Fibroblast of lung (primary cell): Measurements from ENCODE around the gene ELF3.

Experiments used
- EZH2 ChIP-seq: IDR thresholded peaks from 2 replicates; pipeline ENCODE4 v1.5.1; 2012; ENCODE audit warnings: low read length, control low read depth, mild to moderate bottlenecking; ENCODE audit errors: missing control alignments
- TF ChIP-seq, protein P1 (sequence below), 2 donors: IDR thresholded peaks in 1 of 2; conservative IDR thresholded peaks in 1 of 2; 1 replicate in 1 of 2; 2 replicates in 1 of 2; pipeline ENCODE4 v1.5.1; 2011 to 2012; ENCODE audit warnings: low read length in 2 of 2, control low read depth in 1 of 2, inconsistent platforms in 1 of 2, low read depth in 1 of 2, mild to moderate bottlenecking in 1 of 2

- TF ChIP-seq, protein P1, sequence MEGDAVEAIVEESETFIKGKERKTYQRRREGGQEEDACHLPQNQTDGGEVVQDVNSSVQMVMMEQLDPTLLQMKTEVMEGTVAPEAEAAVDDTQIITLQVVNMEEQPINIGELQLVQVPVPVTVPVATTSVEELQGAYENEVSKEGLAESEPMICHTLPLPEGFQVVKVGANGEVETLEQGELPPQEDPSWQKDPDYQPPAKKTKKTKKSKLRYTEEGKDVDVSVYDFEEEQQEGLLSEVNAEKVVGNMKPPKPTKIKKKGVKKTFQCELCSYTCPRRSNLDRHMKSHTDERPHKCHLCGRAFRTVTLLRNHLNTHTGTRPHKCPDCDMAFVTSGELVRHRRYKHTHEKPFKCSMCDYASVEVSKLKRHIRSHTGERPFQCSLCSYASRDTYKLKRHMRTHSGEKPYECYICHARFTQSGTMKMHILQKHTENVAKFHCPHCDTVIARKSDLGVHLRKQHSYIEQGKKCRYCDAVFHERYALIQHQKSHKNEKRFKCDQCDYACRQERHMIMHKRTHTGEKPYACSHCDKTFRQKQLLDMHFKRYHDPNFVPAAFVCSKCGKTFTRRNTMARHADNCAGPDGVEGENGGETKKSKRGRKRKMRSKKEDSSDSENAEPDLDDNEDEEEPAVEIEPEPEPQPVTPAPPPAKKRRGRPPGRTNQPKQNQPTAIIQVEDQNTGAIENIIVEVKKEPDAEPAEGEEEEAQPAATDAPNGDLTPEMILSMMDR (conservative IDR thresholded peaks at IDR 0.05 in 1 of 2, IDR thresholded peaks at IDR 0.05 in 1 of 2; ENCODE audit: low read depth in 1 of 2, low read length in 2 of 2): no peak
- no peak for TF ChIP-seq EZH2
These were observed 36.6 kb downstream of the ELF3 start for GRCh38 chr1:202046748-202047708.
